Mesenchymal stem cell (in vitro differentiated cells and primary cell): ENCODE results near the gene ITFG1.
A peak's percentile ranks its signal among the peaks of the same experiment; 100 is the strongest.

Experiments
- DNase-seq: peaks from one replicate; pipeline ENCODE4 v3.0.0-alpha.2; 2013
- H2AFZ ChIP-seq: one replicate; pipeline ENCODE4 v1.6.1; 2013; ENCODE audit warnings: low read depth, mild to moderate bottlenecking, control low read depth, inconsistent platforms, low read length, moderate library complexity
- H2AK5ac ChIP-seq: 2 replicates; pipeline ENCODE4 v1.6.1; 2013; ENCODE audit warnings: low read length, moderate library complexity, mild to moderate bottlenecking, inconsistent platforms; ENCODE audit not compliant: severe bottlenecking
- H2BK120ac ChIP-seq: one replicate; pipeline ENCODE4 v1.6.1; 2013; ENCODE audit warnings: low read depth, mild to moderate bottlenecking, inconsistent platforms, low read length, moderate library complexity
- H2BK12ac ChIP-seq, 2 experiments: one replicate each; pipeline ENCODE4 v1.6.1; 2013; ENCODE audit warnings: inconsistent platforms in 2 of 2, low read length in 2 of 2, mild to moderate bottlenecking in 2 of 2, moderate library complexity in 2 of 2, control low read depth in 1 of 2
- H2BK15ac ChIP-seq: one replicate; pipeline ENCODE4 v1.6.1; 2013; ENCODE audit warnings: mild to moderate bottlenecking, low read depth, inconsistent platforms; ENCODE audit not compliant: poor library complexity, severe bottlenecking
- H2BK5ac ChIP-seq: 2 replicates; pipeline ENCODE4 v1.6.1; 2013; ENCODE audit warnings: low read depth, mild to moderate bottlenecking, low read length, control low read depth, inconsistent platforms; ENCODE audit not compliant: poor library complexity, severe bottlenecking
- H3K14ac ChIP-seq, 2 experiments: one replicate each; pipeline ENCODE4 v1.6.1; 2013; ENCODE audit warnings: inconsistent platforms in 2 of 2, low read length in 2 of 2, control low read depth in 1 of 2, mild to moderate bottlenecking in 1 of 2, moderate library complexity in 1 of 2
- H3K18ac ChIP-seq, 2 experiments: one replicate each; pipeline ENCODE4 v1.6.1; 2013; ENCODE audit warnings: inconsistent platforms in 2 of 2, low read length in 2 of 2, control low read depth in 1 of 2, low read depth in 1 of 2, mild to moderate bottlenecking in 1 of 2
- H3K23ac ChIP-seq, 2 experiments: one replicate each; pipeline ENCODE4 v1.6.1; 2013; ENCODE audit warnings: inconsistent platforms in 2 of 2, low read length in 2 of 2, mild to moderate bottlenecking in 2 of 2, moderate library complexity in 2 of 2, control low read depth in 1 of 2
- H3K27ac ChIP-seq: 2 replicates; pipeline ENCODE4 v1.5.1; 2013; ENCODE audit warnings: mild to moderate bottlenecking, moderate library complexity, low read length, control low read depth, inconsistent platforms; ENCODE audit not compliant: poor library complexity, severe bottlenecking
- H3K27me3 ChIP-seq, 2 experiments: 2 replicates each; pipeline versions ENCODE4 v1.6.1 to v1.7.0; 2013; ENCODE audit warnings: low read length in 2 of 2, mild to moderate bottlenecking in 2 of 2, moderate library complexity in 2 of 2, control low read depth in 1 of 2, inconsistent platforms in 1 of 2; ENCODE audit not compliant: control insufficient read depth in 1 of 2, insufficient read depth in 1 of 2
- H3K36me3 ChIP-seq, 2 experiments: 2 replicates each; pipeline versions ENCODE4 v1.6.1 to v1.7.0; 2013; ENCODE audit warnings: low read length in 2 of 2, control low read depth in 1 of 2, inconsistent platforms in 1 of 2, low read depth in 1 of 2, mild to moderate bottlenecking in 1 of 2; ENCODE audit not compliant: insufficient read depth in 2 of 2, control insufficient read depth in 1 of 2
- H3K4ac ChIP-seq, 2 experiments: one replicate each; pipeline ENCODE4 v1.6.1; 2013; ENCODE audit warnings: inconsistent platforms in 2 of 2, low read length in 2 of 2, mild to moderate bottlenecking in 2 of 2, moderate library complexity in 2 of 2, control low read depth in 1 of 2, low read depth in 1 of 2
- H3K4me1 ChIP-seq: 2 replicates; pipeline ENCODE4 v1.6.1; 2013; ENCODE audit warnings: low read depth, low read length, control low read depth; ENCODE audit not compliant: control insufficient read depth, insufficient read depth
- H3K4me2 ChIP-seq: 2 replicates; pipeline ENCODE4 v1.6.1; 2013; ENCODE audit warnings: low read length, mild to moderate bottlenecking, inconsistent platforms; ENCODE audit not compliant: poor library complexity, severe bottlenecking
- H3K4me3 ChIP-seq, 2 experiments: 2 replicates each; pipeline versions ENCODE4 v1.5.1 to v1.7.0; 2013; ENCODE audit warnings: low read length in 2 of 2, mild to moderate bottlenecking in 2 of 2, control low read depth in 1 of 2, low read depth in 1 of 2; ENCODE audit not compliant: insufficient read depth in 1 of 2
- H3K79me1 ChIP-seq: replicated peaks from 2 replicates; pipeline ENCODE4 v1.6.1; 2013; ENCODE audit warnings: mild to moderate bottlenecking, control low read depth, low read length, inconsistent platforms; ENCODE audit not compliant: poor library complexity, severe bottlenecking
- H3K9ac ChIP-seq: 2 replicates; pipeline ENCODE4 v1.7.0; 2013; ENCODE audit warnings: mild to moderate bottlenecking, low read length, moderate library complexity
- H3K9me3 ChIP-seq: 2 replicates; pipeline ENCODE4 v1.7.0; 2013; ENCODE audit warnings: mild to moderate bottlenecking, low read length; ENCODE audit not compliant: control insufficient read depth
- H4K8ac ChIP-seq: one replicate; pipeline ENCODE4 v1.6.1; 2013; ENCODE audit warnings: inconsistent platforms, mild to moderate bottlenecking, low read length, moderate library complexity
- H4K91ac ChIP-seq: one replicate; pipeline ENCODE4 v1.6.1; 2013; ENCODE audit warnings: mild to moderate bottlenecking, low read length, inconsistent platforms
- WGBS: methylation state at CpG from one replicate; pipeline ENCODE4 v1.1.7; 2013; ENCODE audit warnings: mixed read lengths; 5-methylcytosine and 5-hydroxymethylcytosine counted together

Gene ITFG1

GRCh38 chr16:47386201-47386718, 74.6 kb downstream of the ITFG1 start:
- H4K8ac ChIP-seq = no peak overlapping the region
- no peak overlapping the region for H2BK15ac ChIP-seq
- H3K18ac ChIP-seq = no peak overlapping the region
- H4K91ac ChIP-seq = no peak overlapping the region
- H2BK5ac ChIP-seq = no peak overlapping the region
- H3K79me1 ChIP-seq = peaks cover 10% of the 10 kb centered on the region
- H3K27ac ChIP-seq = no peak overlapping the region
- 94% methylated on average over 5 of the region's 5 CpGs for WGBS
- no peak overlapping the region for H2AFZ ChIP-seq
- H3K23ac ChIP-seq = no peak overlapping the region
- no peaks in the 10 kb centered on the region for H3K4me1 ChIP-seq
- H3K9me3 ChIP-seq = no peaks in the 10 kb centered on the region
- no peak overlapping the region for H3K4me3 ChIP-seq
- H3K4me2 ChIP-seq = no peak overlapping the region
- no peaks in the 10 kb centered on the region for H3K27me3 ChIP-seq
- H2BK12ac ChIP-seq = no peak overlapping the region
- peaks cover 0 to 3% of the 10 kb centered on the region in 2 experiments for H3K36me3 ChIP-seq
- DNase-seq = no peak
- no peak overlapping the region for H2BK120ac ChIP-seq
- H3K9ac ChIP-seq = no peak overlapping the region
- H3K14ac ChIP-seq = no peak overlapping the region
- no peak overlapping the region for H2AK5ac ChIP-seq
- no peak overlapping the region for H3K4ac ChIP-seq

GRCh38 chr16:47382362-47382761, 78.5 kb downstream of the ITFG1 start:
- no peaks in the 10 kb centered on the region for H3K27me3 ChIP-seq
- no peak overlapping the region for H3K27ac ChIP-seq
- H3K4me1 ChIP-seq = no peaks in the 10 kb centered on the region
- no peak overlapping the region for H2AFZ ChIP-seq
- no peak overlapping the region for H2AK5ac ChIP-seq
- no peak overlapping the region for H2BK12ac ChIP-seq
- WGBS = 93% methylated on average over 1 of the region's 5 CpGs
- no peak overlapping the region for H2BK5ac ChIP-seq
- no peak overlapping the region for H4K91ac ChIP-seq
- no peaks in the 10 kb centered on the region for H3K9me3 ChIP-seq
- H3K4me3 ChIP-seq = no peak overlapping the region
- H3K4ac ChIP-seq = no peak overlapping the region
- no peak overlapping the region for H3K18ac ChIP-seq
- no peak overlapping the region for H3K14ac ChIP-seq
- no peak overlapping the region for H3K23ac ChIP-seq
- no peak overlapping the region for H2BK120ac ChIP-seq
- H3K79me1 ChIP-seq = peaks cover 12% of the 10 kb centered on the region
- DNase-seq = no peak
- no peak overlapping the region for H3K9ac ChIP-seq
- H4K8ac ChIP-seq = no peak overlapping the region
- H2BK15ac ChIP-seq = no peak overlapping the region
- peaks cover 0 to 3% of the 10 kb centered on the region in 2 experiments for H3K36me3 ChIP-seq
- H3K4me2 ChIP-seq = no peak overlapping the region

GRCh38 chr16:47377154-47377553, 83.7 kb downstream of the ITFG1 start:
- Histone ChIP-seq H3K18ac (no peak overlapping the region), H2BK5ac (no peak overlapping the region), H3K27me3 (no peaks in the 10 kb centered on the region), H2AFZ (no peak overlapping the region), H3K4me3 (no peak overlapping the region), H3K79me1 (peaks cover 9% of the 10 kb centered on the region), H3K27ac (no peak overlapping the region), H3K4ac (no peak overlapping the region), H2BK120ac (no peak overlapping the region), H2BK12ac (no peak overlapping the region), H3K4me2 (no peak overlapping the region), H3K36me3 (peaks cover 0 to 27% of the 10 kb centered on the region in 2 experiments), H2BK15ac (no peak overlapping the region), H2AK5ac (no peak overlapping the region), H3K23ac (no peak overlapping the region), H3K4me1 (peaks cover 1% of the 10 kb centered on the region), H3K9me3 (no peaks in the 10 kb centered on the region), H3K9ac (no peak overlapping the region), H4K91ac (no peak overlapping the region), H4K8ac (no peak overlapping the region), H3K14ac (no peak overlapping the region)
- peak; percentile 75 for DNase-seq
- WGBS = 47% methylated on average over 3 of the region's 3 CpGs

GRCh38 chr16:47375423-47375822, 85.4 kb downstream of the ITFG1 start:
- Histone ChIP-seq H2AK5ac (no peak overlapping the region), H2BK120ac (no peak overlapping the region), H3K18ac (no peak overlapping the region), H3K27me3 (no peaks in the 10 kb centered on the region), H3K9ac (no peak overlapping the region), H3K4me1 (peaks cover 4% of the 10 kb centered on the region), H3K79me1 (peaks cover 11% of the 10 kb centered on the region), H4K8ac (no peak overlapping the region), H3K4me2 (no peak overlapping the region), H3K23ac (no peak overlapping the region), H3K9me3 (no peaks in the 10 kb centered on the region), H2BK5ac (no peak overlapping the region), H3K4me3 (no peak overlapping the region), H2BK15ac (no peak overlapping the region), H2AFZ (no peak overlapping the region), H4K91ac (no peak overlapping the region), H3K27ac (no peak overlapping the region), H3K14ac (no peak overlapping the region), H3K36me3 (peaks cover 3 to 38% of the 10 kb centered on the region in 2 experiments), H3K4ac (no peak overlapping the region), H2BK12ac (no peak overlapping the region)
- DNase-seq = no peak
- no CpG with 5 or more reads among the region's 1 CpG for WGBS
